ENCODE measurements around the gene NT5C2.

Gene NT5C2

GRCh38 chr10:103047381-103047780, 145.7 kb downstream of the NT5C2 start:
- H3K9me3 ChIP-seq (ENCODE audit: control insufficient read depth, insufficient read depth, low read length) = no peaks in the 10 kb centered on the region
- H3K27ac ChIP-seq (ENCODE audit: low read length) = no peak overlapping the region
- no peaks in the 10 kb centered on the region for H3K36me3 ChIP-seq (ENCODE audit: control insufficient read depth, insufficient read depth, low read length)
- no CpG with 5 or more reads among the region's 3 CpGs for WGBS (ENCODE audit: insufficient coverage, insufficient read length)
- no peak overlapping the region for H3K4me3 ChIP-seq (ENCODE audit: low read length)
- DNase-seq (ENCODE audit: low read depth, low spot score) = no peak
- peaks cover 6% of the 10 kb centered on the region; the same call in 1 of the 2 replicates for H3K4me1 ChIP-seq (ENCODE audit: control insufficient read depth, insufficient read depth, low read length)
- H3K27me3 ChIP-seq (ENCODE audit: control insufficient read depth, insufficient read depth, low read length) = no peaks in the 10 kb centered on the region

DNA sequence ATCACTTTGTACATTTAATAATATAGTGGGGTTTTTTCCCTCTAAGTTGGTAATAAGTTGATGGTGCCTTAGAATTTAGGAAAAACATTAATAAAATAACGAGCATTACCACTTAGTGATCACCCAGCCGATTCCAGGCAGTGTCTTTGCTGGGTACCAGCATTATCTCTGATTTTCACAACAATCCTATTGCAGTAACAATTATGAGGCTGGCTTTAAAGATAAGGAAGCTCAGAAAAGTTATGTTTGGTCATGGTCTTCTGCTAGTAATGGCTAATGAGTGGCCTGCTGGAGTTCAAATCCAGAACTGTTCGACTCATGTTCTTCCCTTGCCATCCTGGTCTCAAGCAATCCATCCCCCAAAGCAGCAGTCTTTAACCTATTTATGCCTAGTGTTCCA, 147.1 kb downstream of the NT5C2 start:
- Histone ChIP-seq H3K36me3 (ENCODE audit: control insufficient read depth, insufficient read depth, low read length) (no peaks in the 10 kb centered on the region), H3K4me1 (ENCODE audit: control insufficient read depth, insufficient read depth, low read length) (peaks cover 6% of the 10 kb centered on the region; the same call in 1 of the 2 replicates), H3K4me3 (ENCODE audit: low read length) (no peak overlapping the region), H3K27ac (ENCODE audit: low read length) (no peak overlapping the region), H3K27me3 (ENCODE audit: control insufficient read depth, insufficient read depth, low read length) (no peaks in the 10 kb centered on the region), H3K9me3 (ENCODE audit: control insufficient read depth, insufficient read depth, low read length) (no peaks in the 10 kb centered on the region)
- no peak for DNase-seq (ENCODE audit: low read depth, low spot score)
- no CpG with 5 or more reads among the region's 3 CpGs for WGBS (ENCODE audit: insufficient coverage, insufficient read length)

GRCh38 chr10:103044942-103045489, 148.1 kb downstream of the NT5C2 start:
- Histone ChIP-seq H3K36me3 (ENCODE audit: control insufficient read depth, insufficient read depth, low read length) (no peaks in the 10 kb centered on the region), H3K4me1 (ENCODE audit: control insufficient read depth, insufficient read depth, low read length) (peaks cover 6% of the 10 kb centered on the region; the same call in 1 of the 2 replicates), H3K9me3 (ENCODE audit: control insufficient read depth, insufficient read depth, low read length) (no peaks in the 10 kb centered on the region), H3K27me3 (ENCODE audit: control insufficient read depth, insufficient read depth, low read length) (no peaks in the 10 kb centered on the region), H3K4me3 (ENCODE audit: low read length) (no peak overlapping the region), H3K27ac (ENCODE audit: low read length) (no peak overlapping the region)
- no CpG with 5 or more reads among the region's 8 CpGs for whole genome bisulfite sequencing (ENCODE audit: insufficient coverage, insufficient read length)
- DNase-seq (ENCODE audit: low read depth, low spot score) = no peak

GRCh38 chr10:103042908-103043307, 150.2 kb downstream of the NT5C2 start:
- Histone ChIP-seq H3K4me3 (ENCODE audit: low read length) (no peak overlapping the region), H3K4me1 (ENCODE audit: control insufficient read depth, insufficient read depth, low read length) (peaks cover 6% of the 10 kb centered on the region; the same call in 1 of the 2 replicates), H3K27me3 (ENCODE audit: control insufficient read depth, insufficient read depth, low read length) (no peaks in the 10 kb centered on the region), H3K36me3 (ENCODE audit: control insufficient read depth, insufficient read depth, low read length) (no peaks in the 10 kb centered on the region), H3K27ac (ENCODE audit: low read length) (no peak overlapping the region), H3K9me3 (ENCODE audit: control insufficient read depth, insufficient read depth, low read length) (no peaks in the 10 kb centered on the region)
- no CpG with 5 or more reads among the region's 7 CpGs for WGBS (ENCODE audit: insufficient coverage, insufficient read length)
- no peak for DNase-seq (ENCODE audit: low read depth, low spot score)

DNA sequence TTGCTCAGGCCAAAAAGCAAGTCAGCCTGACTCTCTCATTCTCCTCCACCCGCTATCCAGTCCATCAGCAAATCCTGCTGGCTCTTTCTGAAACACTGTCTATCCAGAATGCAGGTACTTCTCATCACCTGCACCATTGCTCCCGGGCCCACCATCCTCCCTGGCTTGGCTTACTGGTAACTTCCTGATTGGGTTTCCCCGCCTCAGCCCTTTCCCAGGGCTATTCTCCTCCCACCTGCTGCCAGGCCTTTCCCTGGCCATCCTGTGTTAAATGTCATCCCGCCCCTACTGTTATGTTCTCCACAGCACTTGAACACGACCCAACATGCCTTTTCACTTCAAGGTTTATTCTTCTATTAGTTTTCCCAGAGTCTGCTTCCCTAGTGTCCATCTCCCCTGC, 150.9 kb downstream of the NT5C2 start:
- Histone ChIP-seq H3K27me3 (ENCODE audit: control insufficient read depth, insufficient read depth, low read length) (no peaks in the 10 kb centered on the region), H3K4me1 (ENCODE audit: control insufficient read depth, insufficient read depth, low read length) (peaks cover 6% of the 10 kb centered on the region; the same call in 1 of the 2 replicates), H3K36me3 (ENCODE audit: control insufficient read depth, insufficient read depth, low read length) (no peaks in the 10 kb centered on the region), H3K27ac (ENCODE audit: low read length) (no peak overlapping the region), H3K9me3 (ENCODE audit: control insufficient read depth, insufficient read depth, low read length) (no peaks in the 10 kb centered on the region), H3K4me3 (ENCODE audit: low read length) (no peak overlapping the region)
- WGBS (ENCODE audit: insufficient coverage, insufficient read length) = no CpG with 5 or more reads among the region's 5 CpGs
- DNase-seq (ENCODE audit: low read depth, low spot score) = no peak

GRCh38 chr10:103041391-103041790, 151.7 kb downstream of the NT5C2 start:
- WGBS (ENCODE audit: insufficient coverage, insufficient read length) = no CpG with 5 or more reads among the region's 6 CpGs
- Histone ChIP-seq H3K4me3 (ENCODE audit: low read length) (no peak overlapping the region), H3K4me1 (ENCODE audit: control insufficient read depth, insufficient read depth, low read length) (peaks cover 6% of the 10 kb centered on the region; the same call in 1 of the 2 replicates), H3K27me3 (ENCODE audit: control insufficient read depth, insufficient read depth, low read length) (no peaks in the 10 kb centered on the region), H3K36me3 (ENCODE audit: control insufficient read depth, insufficient read depth, low read length) (no peaks in the 10 kb centered on the region), H3K9me3 (ENCODE audit: control insufficient read depth, insufficient read depth, low read length) (no peaks in the 10 kb centered on the region), H3K27ac (ENCODE audit: low read length) (no peak overlapping the region)
- DNase-seq (ENCODE audit: low read depth, low spot score) = no peak

DNA sequence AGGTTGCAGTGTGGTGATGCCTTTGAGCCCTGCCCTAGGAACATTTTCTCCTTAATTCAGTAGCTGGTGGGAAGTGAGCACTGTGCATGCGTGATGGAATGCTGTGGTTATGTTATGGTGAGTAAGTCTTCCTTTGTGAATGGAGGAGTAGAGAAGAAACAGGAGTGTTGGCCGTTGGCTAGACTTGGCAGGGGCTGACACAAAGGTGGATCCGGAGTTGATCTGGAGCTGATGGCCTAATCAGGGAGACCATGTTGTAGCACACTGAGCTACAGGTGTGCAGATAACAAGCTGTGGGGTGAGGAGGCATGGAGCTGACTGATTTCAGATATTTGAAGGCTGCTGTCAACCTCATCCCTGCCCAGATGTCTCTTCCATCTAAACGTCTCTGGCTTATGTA, 152.7 kb downstream of the NT5C2 start:
- no CpG with 5 or more reads among the region's 4 CpGs for WGBS (ENCODE audit: insufficient coverage, insufficient read length)
- H3K36me3 ChIP-seq (ENCODE audit: control insufficient read depth, insufficient read depth, low read length) = no peaks in the 10 kb centered on the region
- no peak overlapping the region for H3K4me3 ChIP-seq (ENCODE audit: low read length)
- H3K9me3 ChIP-seq (ENCODE audit: control insufficient read depth, insufficient read depth, low read length) = no peaks in the 10 kb centered on the region
- H3K27me3 ChIP-seq (ENCODE audit: control insufficient read depth, insufficient read depth, low read length) = no peaks in the 10 kb centered on the region
- H3K4me1 ChIP-seq (ENCODE audit: control insufficient read depth, insufficient read depth, low read length) = peaks cover 6% of the 10 kb centered on the region; the same call in 1 of the 2 replicates
- DNase-seq (ENCODE audit: low read depth, low spot score) = no peak
- H3K27ac ChIP-seq (ENCODE audit: low read length) = no peak overlapping the region

DNA sequence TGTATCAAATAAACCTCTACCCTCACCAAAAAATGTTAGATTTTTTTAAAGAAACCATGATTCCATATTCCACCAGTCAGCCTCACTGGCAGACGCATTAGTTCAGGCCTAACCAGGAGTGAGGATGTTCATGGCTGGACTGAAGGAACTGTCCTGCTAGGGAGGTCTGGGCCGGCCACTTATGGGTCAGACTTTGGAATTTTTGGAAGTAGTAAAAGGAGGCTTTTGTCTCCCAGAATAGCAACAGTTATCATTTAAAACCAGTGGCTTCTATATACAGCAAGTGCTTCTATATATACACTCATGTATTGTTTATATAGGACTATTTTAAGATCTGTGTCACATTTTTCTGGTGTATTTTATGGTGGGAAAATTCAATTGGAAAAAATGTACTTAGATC, 154.5 kb downstream of the NT5C2 start:
- no peak for DNase-seq (ENCODE audit: low read depth, low spot score)
- H3K4me1 ChIP-seq (ENCODE audit: control insufficient read depth, insufficient read depth, low read length) = peaks cover 5% of the 10 kb centered on the region; the same call in 1 of the 2 replicates
- no peaks in the 10 kb centered on the region for H3K27me3 ChIP-seq (ENCODE audit: control insufficient read depth, insufficient read depth, low read length)
- H3K9me3 ChIP-seq (ENCODE audit: control insufficient read depth, insufficient read depth, low read length) = no peaks in the 10 kb centered on the region
- H3K4me3 ChIP-seq (ENCODE audit: low read length) = no peak overlapping the region
- no peak overlapping the region for H3K27ac ChIP-seq (ENCODE audit: low read length)
- H3K36me3 ChIP-seq (ENCODE audit: control insufficient read depth, insufficient read depth, low read length) = no peaks in the 10 kb centered on the region
- WGBS (ENCODE audit: insufficient coverage, insufficient read length) = no CpG with 5 or more reads among the region's 2 CpGs

Measured in iPS DF 6.9 (cell line).